Activated T-helper 1 cell treated with Interleukin-2 at 50 U/mL for 16 hours (primary cell): ENCODE measurements around the gene TMBIM4.

Source experiments
- DNase-seq: peaks from one replicate; pipeline ENCODE4 v3.0.0-alpha.2; 2020; ENCODE audit warnings: low read depth

Gene TMBIM4

GRCh38 chr12:66140731-66141130 lies 29.1 kb downstream of the TMBIM4 start:
- no peak for DNase-seq

GRCh38 chr12:66139328-66139727 lies 30.5 kb downstream of the TMBIM4 start:
- DNase-seq, result no peak

- DNase-seq, result no peak
Observed at GRCh38 chr12:66137937-66138336, 31.9 kb downstream of the TMBIM4 start.

- no peak for DNase-seq
Observed at GRCh38 chr12:66132408-66132807, 37.4 kb downstream of the TMBIM4 start.

GRCh38 chr12:66131067-66131688 lies 38.6 kb downstream of the TMBIM4 start:
- DNase-seq, result no peak

- peak; percentile 77 for DNase-seq
Observed at GRCh38 chr12:66130267-66131066, 39.3 kb downstream of the TMBIM4 start, which contains the start of gene LLPH. LLPH (minus strand) TSS chr12:66130750; CDS start chr12:66129106, 1,644 bp downstream.

GRCh38 chr12:66129934-66130266 lies 39.9 kb downstream of the TMBIM4 start:
- no peak for DNase-seq

GRCh38 chr12:66127650-66128049 lies 42.1 kb downstream of the TMBIM4 start:
- DNase-seq, result no peak

GRCh38 chr12:66120477-66120876 lies 49.3 kb downstream of the TMBIM4 start:
- no peak for DNase-seq

- DNase-seq, result no peak
Observed at GRCh38 chr12:66119870-66120241, 49.9 kb downstream of the TMBIM4 start.

- no peak for DNase-seq
Observed at GRCh38 chr12:66119229-66119869, 50.4 kb downstream of the TMBIM4 start.

- no peak for DNase-seq
Observed at GRCh38 chr12:66118240-66118891, 51.4 kb downstream of the TMBIM4 start.

- DNase-seq, result no peak
Observed at GRCh38 chr12:66117242-66117641, 52.6 kb downstream of the TMBIM4 start.

GRCh38 chr12:66115071-66115600 lies 54.7 kb downstream of the TMBIM4 start:
- no peak for DNase-seq

GRCh38 chr12:66113471-66113870 lies 56.3 kb downstream of the TMBIM4 start:
- no peak for DNase-seq

- DNase-seq, result no peak
Observed at GRCh38 chr12:66111605-66112004, 58.2 kb downstream of the TMBIM4 start.

GRCh38 chr12:66109056-66109455 lies 60.7 kb downstream of the TMBIM4 start:
- DNase-seq, result no peak

GRCh38 chr12:66108386-66108785 lies 61.4 kb downstream of the TMBIM4 start:
- no peak for DNase-seq

- no peak for DNase-seq
Observed at GRCh38 chr12:66107451-66107915, 62.3 kb downstream of the TMBIM4 start.

- no peak for DNase-seq
Observed at GRCh38 chr12:66103016-66103913, 66.5 kb downstream of the TMBIM4 start.

GRCh38 chr12:66092559-66093269 lies 77.1 kb downstream of the TMBIM4 start:
- no peak for DNase-seq
